SU-DHL-6 (cell line): ENCODE data around the gene GOLIM4.

Experiments used
- H2AFZ ChIP-seq: fragments of 200-600 bp; sonication (generic); 2 replicates; pipeline ENCODE4 v1.6.1; 2014; ENCODE audit warnings: low read depth, mild to moderate bottlenecking, moderate library complexity, mixed read lengths, antibody characterized with exemption, low read length; ENCODE audit not compliant: severe bottlenecking
- H3F3A ChIP-seq: fragments of 200-600 bp; shearing (Covaris generic); 2 replicates; pipeline ENCODE4 v1.6.0; 2016; ENCODE audit warnings: antibody characterized with exemption, mild to moderate bottlenecking; ENCODE audit not compliant: insufficient read depth
- H3K27ac ChIP-seq: fragments of 200-600 bp; sonication (generic); 2 replicates; pipeline ENCODE4 v1.5.1; 2016; ENCODE audit warnings: low read depth, mild to moderate bottlenecking, low read length, moderate library complexity, mixed read lengths
- H3K27me3 ChIP-seq: fragments of 200-600 bp; sonication (generic), shearing (Covaris generic); 2 replicates; pipeline ENCODE4 v1.6.0; 2014; ENCODE audit warnings: mild to moderate bottlenecking, low read length
- H3K36me3 ChIP-seq: fragments of 200-600 bp; sonication (generic); 2 replicates; pipeline ENCODE4 v1.6.1; 2014; ENCODE audit warnings: mild to moderate bottlenecking, low read length, mixed read lengths
- H3K4me2 ChIP-seq: fragments of 300-600, 200-600 bp; shearing (Covaris generic), sonication (generic); 2 replicates; pipeline ENCODE4 v1.6.0; 2014; ENCODE audit warnings: low read length, low read depth, mild to moderate bottlenecking; ENCODE audit not compliant: poor library complexity, severe bottlenecking
- H3K4me3 ChIP-seq: fragments of 200-600 bp; sonication (generic); 2 replicates; pipeline ENCODE4 v1.5.1; 2014; ENCODE audit warnings: antibody characterized with exemption, low read length, mild to moderate bottlenecking, mixed read lengths; ENCODE audit not compliant: insufficient read depth, poor library complexity, severe bottlenecking
- H3K79me2 ChIP-seq: fragments of 200-600 bp; sonication (generic); 2 replicates; pipeline ENCODE4 v1.6.1; 2014; ENCODE audit warnings: mild to moderate bottlenecking, low read length, moderate library complexity; ENCODE audit not compliant: insufficient read depth
- H3K9ac ChIP-seq: fragments of 200-600 bp; sonication (generic); 2 replicates; pipeline ENCODE4 v1.7.0; 2014; ENCODE audit warnings: mild to moderate bottlenecking, low read length
- H3K9me2 ChIP-seq: fragments of 200-600 bp; sonication (generic); replicated peaks from 2 replicates; pipeline ENCODE4 v1.6.1; 2014; ENCODE audit warnings: low read length; ENCODE audit not compliant: insufficient read depth
- H3K9me3 ChIP-seq: fragments of 200-600 bp; sonication (generic); 2 replicates; pipeline ENCODE4 v1.6.1; 2014; ENCODE audit warnings: low read length, mixed read lengths; ENCODE audit not compliant: insufficient read depth
- H4K20me1 ChIP-seq: fragments of 200-600 bp; sonication (generic); 2 replicates; pipeline ENCODE4 v1.6.1; 2014; ENCODE audit warnings: low read depth, mild to moderate bottlenecking, antibody characterized with exemption, low read length, moderate library complexity, mixed read lengths
- CTCF ChIP-seq: fragments of 200-600 bp; sonication (generic); IDR thresholded peaks from one replicate; pipeline ENCODE4 v1.5.1; 2017; ENCODE audit warnings: antibody characterized with exemption, mild to moderate bottlenecking, low read length, moderate library complexity; ENCODE audit not compliant: insufficient read depth, poor library complexity, severe bottlenecking
- EZH2phosphoT487 ChIP-seq: fragments of 200-600 bp; sonication (generic), shearing (Covaris generic); conservative IDR thresholded peaks from 2 replicates; pipeline ENCODE4 v1.6.1; 2018; ENCODE audit warnings: mild to moderate bottlenecking, antibody characterized with exemption, low read length, moderate library complexity, mixed read lengths

The GOLIM4 gene

GRCh38 chr3:167972502-167972901 lies 123.2 kb downstream of the GOLIM4 start:
- no peak for TF ChIP-seq EZH2phosphoT487
- TF ChIP-seq CTCF, result no peak
- H3K79me2 ChIP-seq, result no peaks in the 10 kb centered on the region

DNA sequence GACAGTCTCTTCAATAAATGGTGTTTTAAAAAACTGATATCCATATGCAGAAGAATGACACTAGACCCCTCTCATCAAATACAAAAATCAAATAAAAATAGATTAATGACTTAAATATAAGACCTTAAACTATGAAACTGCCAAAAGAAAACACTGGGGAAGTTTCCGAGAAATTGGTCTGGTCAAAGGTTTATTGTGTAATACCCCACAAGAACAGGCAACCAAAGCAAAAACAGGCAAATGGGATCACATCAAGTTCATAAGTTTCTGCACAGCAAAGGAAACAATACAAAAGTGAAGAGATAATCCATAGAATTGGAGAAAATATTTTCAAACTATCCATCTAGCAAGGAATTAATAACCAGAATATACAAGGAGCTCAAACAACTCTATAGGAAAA lies 126.2 kb downstream of the GOLIM4 start:
- no peaks in the 10 kb centered on the region for H3K36me3 ChIP-seq
- H3K4me3 ChIP-seq, result no peak overlapping the region
- H3K27me3 ChIP-seq, result no peaks in the 10 kb centered on the region
- no peaks in the 10 kb centered on the region for H3F3A ChIP-seq
- H4K20me1 ChIP-seq, result no peaks in the 10 kb centered on the region
- H3K79me2 ChIP-seq, result no peaks in the 10 kb centered on the region
- no peak for TF ChIP-seq EZH2phosphoT487
- TF ChIP-seq CTCF, result no peak
- no peaks in the 10 kb centered on the region for H3K9me2 ChIP-seq
- H3K9ac ChIP-seq, result no peak overlapping the region
- H3K9me3 ChIP-seq, result no peaks in the 10 kb centered on the region
- H2AFZ ChIP-seq, result no peak overlapping the region
- no peak overlapping the region for H3K4me2 ChIP-seq
- H3K27ac ChIP-seq, result no peak overlapping the region

More at GRCh38 chr3:167972502-167972901, 123.2 kb downstream of the GOLIM4 start:
- no peak overlapping the region for H3K27ac ChIP-seq
- no peaks in the 10 kb centered on the region for H3K9me2 ChIP-seq
- H3K4me2 ChIP-seq, result no peak overlapping the region
- no peaks in the 10 kb centered on the region for H3K9me3 ChIP-seq
- no peak overlapping the region for H3K9ac ChIP-seq
- H3K4me3 ChIP-seq, result no peak overlapping the region
- no peaks in the 10 kb centered on the region for H4K20me1 ChIP-seq
- H3K27me3 ChIP-seq, result no peaks in the 10 kb centered on the region
- no peaks in the 10 kb centered on the region for H3F3A ChIP-seq
- H3K36me3 ChIP-seq, result no peaks in the 10 kb centered on the region
- no peak overlapping the region for H2AFZ ChIP-seq

- Histone ChIP-seq H3K9ac (no peak overlapping the region), H4K20me1 (no peaks in the 10 kb centered on the region), H3K79me2 (no peaks in the 10 kb centered on the region), H3K4me3 (no peak overlapping the region), H3F3A (no peaks in the 10 kb centered on the region), H3K36me3 (no peaks in the 10 kb centered on the region), H3K4me2 (no peak overlapping the region), H3K27ac (no peak overlapping the region), H3K9me2 (no peaks in the 10 kb centered on the region), H3K27me3 (no peaks in the 10 kb centered on the region), H3K9me3 (no peaks in the 10 kb centered on the region), H2AFZ (no peak overlapping the region)
- no peak for TF ChIP-seq EZH2phosphoT487
- TF ChIP-seq CTCF, result no peak
Measured at GRCh38 chr3:167967257-167968036, 128.3 kb downstream of the GOLIM4 start.
